Astrocyte of the cerebellum (primary cell): ENCODE data around the gene XPO5.

Experiments used
- DNase-seq: peaks from one replicate; pipeline ENCODE4 v3.0.0-alpha.2; 2011; ENCODE audit warnings: low read depth
- H3K4me3 ChIP-seq: 2 replicates; pipeline ENCODE4 v1.5.1; 2011; ENCODE audit warnings: mild to moderate bottlenecking, low read depth, low read length, moderate library complexity
- in situ Hi-C: cut with HindIII; loops from 2 replicates; pipeline ENCODE4 v1.10.0; 2017; ENCODE audit warnings: low sequenced_read_pairs
- TF ChIP-seq, protein P1 (sequence below): IDR thresholded peaks from 2 replicates; pipeline ENCODE4 v1.5.1; 2012; ENCODE audit warnings: low read length, low read depth, moderate library complexity, mild to moderate bottlenecking; ENCODE audit errors: missing control alignments

Gene XPO5

GRCh38 chr6:43621078-43621835 lies 45.4 kb upstream of the XPO5 start:
- TF ChIP-seq, protein P1, sequence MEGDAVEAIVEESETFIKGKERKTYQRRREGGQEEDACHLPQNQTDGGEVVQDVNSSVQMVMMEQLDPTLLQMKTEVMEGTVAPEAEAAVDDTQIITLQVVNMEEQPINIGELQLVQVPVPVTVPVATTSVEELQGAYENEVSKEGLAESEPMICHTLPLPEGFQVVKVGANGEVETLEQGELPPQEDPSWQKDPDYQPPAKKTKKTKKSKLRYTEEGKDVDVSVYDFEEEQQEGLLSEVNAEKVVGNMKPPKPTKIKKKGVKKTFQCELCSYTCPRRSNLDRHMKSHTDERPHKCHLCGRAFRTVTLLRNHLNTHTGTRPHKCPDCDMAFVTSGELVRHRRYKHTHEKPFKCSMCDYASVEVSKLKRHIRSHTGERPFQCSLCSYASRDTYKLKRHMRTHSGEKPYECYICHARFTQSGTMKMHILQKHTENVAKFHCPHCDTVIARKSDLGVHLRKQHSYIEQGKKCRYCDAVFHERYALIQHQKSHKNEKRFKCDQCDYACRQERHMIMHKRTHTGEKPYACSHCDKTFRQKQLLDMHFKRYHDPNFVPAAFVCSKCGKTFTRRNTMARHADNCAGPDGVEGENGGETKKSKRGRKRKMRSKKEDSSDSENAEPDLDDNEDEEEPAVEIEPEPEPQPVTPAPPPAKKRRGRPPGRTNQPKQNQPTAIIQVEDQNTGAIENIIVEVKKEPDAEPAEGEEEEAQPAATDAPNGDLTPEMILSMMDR: no peak
- DNase-seq: no peak
- in situ Hi-C loops: no loop called here

GRCh38 chr6:43616725-43617472 lies 41.1 kb upstream of the XPO5 start:
- no peak for DNase-seq
- TF ChIP-seq, protein P1: no peak
- in situ Hi-C loops: no loop called here
- no peak overlapping the region for H3K4me3 ChIP-seq

More at GRCh38 chr6:43621078-43621835, 45.4 kb upstream of the XPO5 start:
- H3K4me3 ChIP-seq: no peak overlapping the region

GRCh38 chr6:43614396-43614730 lies 38.5 kb upstream of the XPO5 start:
- no peak overlapping the region for H3K4me3 ChIP-seq
- in situ Hi-C loops: no loop called here
- DNase-seq: no peak
- TF ChIP-seq, protein P1: no peak

DNA sequence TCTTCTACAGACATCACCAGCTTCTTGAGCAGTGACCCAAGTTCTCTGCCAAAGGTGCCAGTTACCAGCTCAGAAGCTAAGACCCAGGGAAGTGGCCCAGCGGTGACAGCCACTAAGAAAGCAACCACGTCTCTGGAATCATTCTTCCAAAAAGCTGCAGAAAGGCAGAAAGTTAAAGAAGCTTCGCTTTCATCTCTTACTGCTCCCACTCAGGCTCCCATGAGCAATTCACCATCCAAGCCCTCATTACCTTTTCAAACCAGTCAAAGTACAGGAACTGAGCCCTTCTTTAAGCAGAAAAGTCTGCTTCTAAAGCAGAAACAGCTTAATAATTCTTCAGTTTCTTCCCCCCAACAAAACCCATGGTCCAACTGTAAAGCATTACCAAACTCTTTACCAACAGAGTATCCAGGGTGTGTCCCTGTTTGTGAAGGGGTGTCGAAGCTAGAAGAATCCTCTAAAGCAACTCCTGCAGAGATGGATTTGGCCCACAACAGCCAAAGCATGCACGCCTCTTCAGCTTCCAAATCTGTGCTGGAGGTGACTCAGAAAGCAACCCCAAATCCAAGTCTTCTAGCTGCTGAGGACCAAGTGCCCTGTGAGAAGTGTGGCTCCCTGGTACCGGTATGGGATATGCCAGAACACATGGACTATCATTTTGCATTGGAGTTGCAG lies 38.0 kb upstream of the XPO5 start:
- in situ Hi-C loops: no loop called here
- TF ChIP-seq, protein P1: no peak
- H3K4me3 ChIP-seq: no peak overlapping the region
- no peak for DNase-seq

GRCh38 chr6:43610431-43610830 lies 34.6 kb upstream of the XPO5 start:
- no peak for DNase-seq
- TF ChIP-seq, protein P1: no peak
- H3K4me3 ChIP-seq: no peak overlapping the region
- in situ Hi-C loops: no loop called here

- TF ChIP-seq, protein P1: no peak
- no peak overlapping the region for H3K4me3 ChIP-seq
- no peak for DNase-seq
- in situ Hi-C loops: no loop called here
These were observed 33.6 kb upstream of the XPO5 start for GRCh38 chr6:43609402-43609801.
